C4-2B (cell line): Measurements from ENCODE around the gene IL23A.

Source experiments
- ZFX ChIP-seq: fragments of 450-650 bp; IDR thresholded peaks from 2 replicates; pipeline ENCODE4 v1.6.1; 2017
- TF ChIP-seq, protein P1 (sequence below): fragments of 450-650 bp; conservative IDR thresholded peaks from 2 replicates; pipeline ENCODE4 v1.5.1; 2017; ENCODE audit warnings: mild to moderate bottlenecking

DNA sequence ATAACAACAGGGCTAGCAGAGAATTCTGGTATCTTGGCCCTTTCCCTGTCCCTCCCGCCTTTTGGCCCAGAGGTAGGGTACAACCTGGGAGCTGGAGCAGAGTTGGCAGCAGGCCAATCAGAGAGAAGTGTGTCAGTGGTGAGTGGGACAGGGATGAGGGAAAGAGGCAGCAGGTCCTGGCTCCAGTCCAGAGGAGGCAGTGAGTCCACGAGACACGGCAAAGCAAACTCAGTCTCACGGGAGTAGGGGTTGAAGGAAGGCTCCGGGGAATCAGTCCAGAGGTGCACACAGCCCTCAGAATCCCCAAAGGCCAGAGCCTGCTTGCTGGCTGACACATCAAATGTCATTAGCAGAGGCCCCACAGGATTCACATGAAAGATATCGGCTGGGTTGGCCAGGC lies 12.2 kb upstream of the IL23A start:
- TF ChIP-seq, protein P1, sequence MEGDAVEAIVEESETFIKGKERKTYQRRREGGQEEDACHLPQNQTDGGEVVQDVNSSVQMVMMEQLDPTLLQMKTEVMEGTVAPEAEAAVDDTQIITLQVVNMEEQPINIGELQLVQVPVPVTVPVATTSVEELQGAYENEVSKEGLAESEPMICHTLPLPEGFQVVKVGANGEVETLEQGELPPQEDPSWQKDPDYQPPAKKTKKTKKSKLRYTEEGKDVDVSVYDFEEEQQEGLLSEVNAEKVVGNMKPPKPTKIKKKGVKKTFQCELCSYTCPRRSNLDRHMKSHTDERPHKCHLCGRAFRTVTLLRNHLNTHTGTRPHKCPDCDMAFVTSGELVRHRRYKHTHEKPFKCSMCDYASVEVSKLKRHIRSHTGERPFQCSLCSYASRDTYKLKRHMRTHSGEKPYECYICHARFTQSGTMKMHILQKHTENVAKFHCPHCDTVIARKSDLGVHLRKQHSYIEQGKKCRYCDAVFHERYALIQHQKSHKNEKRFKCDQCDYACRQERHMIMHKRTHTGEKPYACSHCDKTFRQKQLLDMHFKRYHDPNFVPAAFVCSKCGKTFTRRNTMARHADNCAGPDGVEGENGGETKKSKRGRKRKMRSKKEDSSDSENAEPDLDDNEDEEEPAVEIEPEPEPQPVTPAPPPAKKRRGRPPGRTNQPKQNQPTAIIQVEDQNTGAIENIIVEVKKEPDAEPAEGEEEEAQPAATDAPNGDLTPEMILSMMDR: no peak
- TF ChIP-seq ZFX: no peak
